Esophagus squamous epithelium (tissue), 4 donors: ENCODE measurements around the gene CRHR2.

Experiments
- POLR2A ChIP-seq, 4 donors: fragments of 450-650 bp; IDR thresholded peaks; one replicate each; pipeline ENCODE4 v1.6.1; 2017; ENCODE audit warnings: antibody characterized with exemption in 4 of 4, mild to moderate bottlenecking in 4 of 4, moderate library complexity in 3 of 4
- TF ChIP-seq, protein P1 (sequence below), 6 experiments: fragments of 450-650 bp in 4 of 6; fragments of 200-600 bp in 2 of 6; sonication (generic) in 2 of 6; IDR thresholded peaks; one replicate each; pipeline ENCODE4 v1.5.1; 2016 to 2019; ENCODE audit warnings: antibody characterized with exemption in 6 of 6, mild to moderate bottlenecking in 4 of 6, moderate library complexity in 4 of 6

DNA sequence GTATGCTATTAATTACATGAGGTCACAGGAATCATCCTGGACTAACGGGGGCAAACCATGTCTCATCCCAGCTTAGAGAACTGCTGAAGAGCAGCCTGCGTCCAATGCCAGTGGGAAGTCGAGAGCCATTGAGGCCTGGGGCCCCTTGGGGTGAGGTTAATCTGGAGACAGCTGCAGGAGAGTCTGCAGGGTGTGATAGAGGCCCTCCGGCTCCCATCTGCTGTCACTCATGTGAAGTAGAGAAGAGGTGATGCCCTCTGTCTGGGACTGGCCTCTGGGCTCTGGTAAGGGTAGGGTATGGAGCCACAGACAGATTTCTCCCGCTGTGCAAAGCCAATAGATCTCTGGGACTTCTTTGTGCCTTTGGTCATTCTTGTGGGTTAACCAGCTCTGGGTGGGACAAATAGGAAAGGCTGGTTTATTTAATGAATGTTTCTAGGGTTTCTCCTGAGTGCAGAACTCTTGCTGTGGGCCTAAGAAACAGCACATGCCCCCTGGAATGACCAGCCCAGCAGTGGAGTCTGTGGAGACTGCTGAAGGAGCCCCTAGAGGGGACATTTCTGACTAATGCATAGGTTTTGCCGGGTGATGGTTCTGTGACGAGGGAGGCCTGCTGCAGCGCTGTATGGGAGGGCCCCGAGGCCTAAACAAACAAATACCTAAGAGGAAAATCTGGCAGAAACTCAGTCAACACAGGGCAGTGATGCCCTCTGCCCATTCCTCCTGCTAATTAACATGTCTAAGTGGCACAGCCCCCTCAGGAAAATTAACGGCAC is 34.5 kb downstream of the CRHR2 start:
- TF ChIP-seq, protein P1, sequence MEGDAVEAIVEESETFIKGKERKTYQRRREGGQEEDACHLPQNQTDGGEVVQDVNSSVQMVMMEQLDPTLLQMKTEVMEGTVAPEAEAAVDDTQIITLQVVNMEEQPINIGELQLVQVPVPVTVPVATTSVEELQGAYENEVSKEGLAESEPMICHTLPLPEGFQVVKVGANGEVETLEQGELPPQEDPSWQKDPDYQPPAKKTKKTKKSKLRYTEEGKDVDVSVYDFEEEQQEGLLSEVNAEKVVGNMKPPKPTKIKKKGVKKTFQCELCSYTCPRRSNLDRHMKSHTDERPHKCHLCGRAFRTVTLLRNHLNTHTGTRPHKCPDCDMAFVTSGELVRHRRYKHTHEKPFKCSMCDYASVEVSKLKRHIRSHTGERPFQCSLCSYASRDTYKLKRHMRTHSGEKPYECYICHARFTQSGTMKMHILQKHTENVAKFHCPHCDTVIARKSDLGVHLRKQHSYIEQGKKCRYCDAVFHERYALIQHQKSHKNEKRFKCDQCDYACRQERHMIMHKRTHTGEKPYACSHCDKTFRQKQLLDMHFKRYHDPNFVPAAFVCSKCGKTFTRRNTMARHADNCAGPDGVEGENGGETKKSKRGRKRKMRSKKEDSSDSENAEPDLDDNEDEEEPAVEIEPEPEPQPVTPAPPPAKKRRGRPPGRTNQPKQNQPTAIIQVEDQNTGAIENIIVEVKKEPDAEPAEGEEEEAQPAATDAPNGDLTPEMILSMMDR (IDR thresholded peaks at IDR 0.05), result no peak
- TF ChIP-seq POLR2A (IDR thresholded peaks at IDR 0.05), result no peak
